WTC11 (cell line): ENCODE results near the gene LRRIQ4. TPM values are rescaled to one million over a fixed set of nuclear protein-coding genes. Genes with fewer than 3 reads are reported as not detected.

Experiments used
- ATAC-seq: fragments of 200-7000 bp; cut with Tn5 transposase; 2 replicates; pipeline ENCODE4 v1.10.0; 2021; ENCODE audit warnings: mild to moderate bottlenecking, moderate library complexity
- CTCF ChIA-PET: fragments of 300-600 bp; sonication (Branson Sonifier 250); formaldehyde crosslinking; loops from one replicate; lab custom pipeline; 2021; ENCODE audit warnings: antibody characterized with exemption; lab: Charles Lee
- POLR2A ChIA-PET: fragments of 350-600 bp; sonication (Branson Sonifier 250); formaldehyde crosslinking; loops from one replicate; lab custom pipeline; 2021; ENCODE audit warnings: antibody characterized with exemption; lab: Charles Lee
- DNase-seq: peaks from one replicate; pipeline ENCODE4 v3.0.0; 2021; ENCODE audit warnings: low spot score
- H3K27ac Mint-ChIP-seq: 2 replicates; pipeline ENCODE4 v1.8.0; 2021; ENCODE audit warnings: mixed read lengths
- H3K27me3 Mint-ChIP-seq: 2 replicates; pipeline ENCODE4 v1.8.0; 2021; ENCODE audit warnings: low read depth, mild to moderate bottlenecking, moderate library complexity, mixed read lengths
- H3K36me3 Mint-ChIP-seq: 2 replicates; pipeline ENCODE4 v1.8.0; 2021; ENCODE audit warnings: mixed read lengths
- H3K4me1 Mint-ChIP-seq: 2 replicates; pipeline ENCODE4 v1.8.0; 2022; ENCODE audit warnings: mixed read lengths
- H3K4me3 Mint-ChIP-seq: 2 replicates; pipeline ENCODE4 v1.8.0; 2021; ENCODE audit warnings: mild to moderate bottlenecking, moderate library complexity, mixed read lengths
- H3K9me3 Mint-ChIP-seq: 2 replicates; pipeline ENCODE4 v1.8.0; 2021; ENCODE audit warnings: mixed read lengths
- E2F1 ChIP-seq: sonication (generic); formaldehyde crosslinking; IDR thresholded peaks from 2 replicates; pipeline ENCODE4 v1.8.0; 2022; ENCODE audit warnings: mild to moderate bottlenecking, missing genetic modification reagents
- ESRRA ChIP-seq: sonication (generic); formaldehyde crosslinking; IDR thresholded peaks from 2 replicates; pipeline ENCODE4 v1.8.1; 2022; ENCODE audit warnings: mild to moderate bottlenecking, missing genetic modification reagents, borderline replicate concordance
- ETV6 ChIP-seq: sonication (generic); formaldehyde crosslinking; IDR thresholded peaks from 2 replicates; pipeline ENCODE4 v1.8.1; 2022; ENCODE audit warnings: mild to moderate bottlenecking, missing genetic modification reagents
- FOXP4 ChIP-seq: sonication (generic); formaldehyde crosslinking; IDR thresholded peaks from 2 replicates; pipeline ENCODE4 v1.8.0; 2022; ENCODE audit warnings: mild to moderate bottlenecking, missing genetic modification reagents
- HMGA2 ChIP-seq: fragments of 250-450 bp; sonication (Bioruptor Pico); IDR thresholded peaks from 2 replicates; pipeline ENCODE4 v1.4.0; 2021; ENCODE audit warnings: mild to moderate bottlenecking, moderate library complexity
- IRF2 ChIP-seq: sonication (generic); formaldehyde crosslinking; IDR thresholded peaks from 2 replicates; pipeline ENCODE4 v1.8.0; 2022; ENCODE audit warnings: low read depth, missing genetic modification reagents, borderline replicate concordance
- KAT7 ChIP-seq: sonication (generic); formaldehyde crosslinking; IDR thresholded peaks from 2 replicates; pipeline ENCODE4 v1.8.1; 2023; ENCODE audit warnings: missing genetic modification reagents, mild to moderate bottlenecking, borderline replicate concordance
- PRDM15 ChIP-seq: sonication (generic); formaldehyde crosslinking; IDR thresholded peaks from 2 replicates; pipeline ENCODE4 v1.8.0; 2022; ENCODE audit warnings: missing genetic modification reagents
- SMAD3 ChIP-seq: sonication (generic); formaldehyde crosslinking; IDR thresholded peaks from 2 replicates; pipeline ENCODE4 v1.8.0; 2022; ENCODE audit warnings: missing genetic modification reagents, mild to moderate bottlenecking, borderline replicate concordance
- TCF7 ChIP-seq: sonication (generic); formaldehyde crosslinking; IDR thresholded peaks from 2 replicates; pipeline ENCODE4 v1.8.0; 2022; ENCODE audit warnings: mild to moderate bottlenecking, low read depth, missing genetic modification reagents, moderate library complexity
- ZNF232 ChIP-seq: sonication (generic); formaldehyde crosslinking; IDR thresholded peaks from 2 replicates; pipeline ENCODE4 v1.8.0; 2022; ENCODE audit warnings: mild to moderate bottlenecking, missing genetic modification reagents
- ZNF263 ChIP-seq: sonication (generic); formaldehyde crosslinking; IDR thresholded peaks from 2 replicates; pipeline ENCODE4 v1.8.1; 2022; ENCODE audit warnings: low read depth, mild to moderate bottlenecking, moderate library complexity, missing genetic modification reagents
- ZNF671 ChIP-seq: fragments of 250-450 bp; sonication (Bioruptor Pico); IDR thresholded peaks from 2 replicates; pipeline ENCODE4 v1.8.0; 2021; ENCODE audit warnings: mild to moderate bottlenecking
- total RNA-seq: library from RNA; stranded (reverse); gene quantifications from 3 replicates; pipeline ENCODE4 v1.2.3, GENCODE V29; 2021
- TF ChIP-seq, protein P1 (sequence below): sonication (generic); formaldehyde crosslinking; IDR thresholded peaks from 2 replicates; pipeline ENCODE4 v1.8.1; 2022; ENCODE audit warnings: mild to moderate bottlenecking, missing genetic modification reagents, moderate library complexity, borderline replicate concordance
- TF ChIP-seq, protein P2 (sequence below): sonication (generic); formaldehyde crosslinking; IDR thresholded peaks from 2 replicates; pipeline ENCODE4 v1.8.1; 2023; ENCODE audit warnings: mild to moderate bottlenecking, missing genetic modification reagents, moderate library complexity
- TF ChIP-seq, protein P3 (sequence below): sonication (generic); formaldehyde crosslinking; IDR thresholded peaks from 2 replicates; pipeline ENCODE4 v1.8.1; 2023; ENCODE audit warnings: mild to moderate bottlenecking, missing genetic modification reagents

Gene LRRIQ4
- total RNA-seq, 1 experiment from 2014 or later, result 0.09 TPM

GRCh38 chr3:169787120-169787519, 25.6 kb upstream of the LRRIQ4 start (continued):
- TF ChIP-seq SMAD3 (CRISPR knock-in tag), result no peak
- TF ChIP-seq HMGA2 (CRISPR knock-in tag), result no peak
- TF ChIP-seq IRF2 (CRISPR knock-in tag), result no peak
- TF ChIP-seq FOXP4, result no peak
- no peak for TF ChIP-seq ESRRA (CRISPR knock-in tag)

- ChIA-PET POLR2A (no interaction called here), CTCF (no interaction called here)
- H3K36me3 Mint-ChIP-seq, result peaks cover 31% of the 10 kb centered on the region
- H3K4me1 Mint-ChIP-seq, result no peaks in the 10 kb centered on the region
- H3K4me3 Mint-ChIP-seq, result no peak overlapping the region
- DNase-seq (no peak), ATAC-seq (no peak)
- no peaks in the 10 kb centered on the region for H3K9me3 Mint-ChIP-seq
- TF ChIP-seq ETV6 (CRISPR knock-in tag), result no peak
- TF ChIP-seq ZNF263, result no peak
- TF ChIP-seq KAT7 (CRISPR knock-in tag), result no peak
- TF ChIP-seq, protein P1, sequence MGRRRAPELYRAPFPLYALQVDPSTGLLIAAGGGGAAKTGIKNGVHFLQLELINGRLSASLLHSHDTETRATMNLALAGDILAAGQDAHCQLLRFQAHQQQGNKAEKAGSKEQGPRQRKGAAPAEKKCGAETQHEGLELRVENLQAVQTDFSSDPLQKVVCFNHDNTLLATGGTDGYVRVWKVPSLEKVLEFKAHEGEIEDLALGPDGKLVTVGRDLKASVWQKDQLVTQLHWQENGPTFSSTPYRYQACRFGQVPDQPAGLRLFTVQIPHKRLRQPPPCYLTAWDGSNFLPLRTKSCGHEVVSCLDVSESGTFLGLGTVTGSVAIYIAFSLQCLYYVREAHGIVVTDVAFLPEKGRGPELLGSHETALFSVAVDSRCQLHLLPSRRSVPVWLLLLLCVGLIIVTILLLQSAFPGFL (CRISPR knock-in tag), result no peak
- TF ChIP-seq, protein P2, sequence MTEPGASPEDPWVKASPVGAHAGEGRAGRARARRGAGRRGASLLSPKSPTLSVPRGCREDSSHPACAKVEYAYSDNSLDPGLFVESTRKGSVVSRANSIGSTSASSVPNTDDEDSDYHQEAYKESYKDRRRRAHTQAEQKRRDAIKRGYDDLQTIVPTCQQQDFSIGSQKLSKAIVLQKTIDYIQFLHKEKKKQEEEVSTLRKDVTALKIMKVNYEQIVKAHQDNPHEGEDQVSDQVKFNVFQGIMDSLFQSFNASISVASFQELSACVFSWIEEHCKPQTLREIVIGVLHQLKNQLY, result no peak
- no peak for TF ChIP-seq ZNF232
- no peak for TF ChIP-seq ZNF671
- TF ChIP-seq E2F1 (CRISPR knock-in tag), result no peak
- TF ChIP-seq, protein P3, sequence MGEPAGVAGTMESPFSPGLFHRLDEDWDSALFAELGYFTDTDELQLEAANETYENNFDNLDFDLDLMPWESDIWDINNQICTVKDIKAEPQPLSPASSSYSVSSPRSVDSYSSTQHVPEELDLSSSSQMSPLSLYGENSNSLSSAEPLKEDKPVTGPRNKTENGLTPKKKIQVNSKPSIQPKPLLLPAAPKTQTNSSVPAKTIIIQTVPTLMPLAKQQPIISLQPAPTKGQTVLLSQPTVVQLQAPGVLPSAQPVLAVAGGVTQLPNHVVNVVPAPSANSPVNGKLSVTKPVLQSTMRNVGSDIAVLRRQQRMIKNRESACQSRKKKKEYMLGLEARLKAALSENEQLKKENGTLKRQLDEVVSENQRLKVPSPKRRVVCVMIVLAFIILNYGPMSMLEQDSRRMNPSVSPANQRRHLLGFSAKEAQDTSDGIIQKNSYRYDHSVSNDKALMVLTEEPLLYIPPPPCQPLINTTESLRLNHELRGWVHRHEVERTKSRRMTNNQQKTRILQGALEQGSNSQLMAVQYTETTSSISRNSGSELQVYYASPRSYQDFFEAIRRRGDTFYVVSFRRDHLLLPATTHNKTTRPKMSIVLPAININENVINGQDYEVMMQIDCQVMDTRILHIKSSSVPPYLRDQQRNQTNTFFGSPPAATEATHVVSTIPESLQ (CRISPR knock-in tag), result no peak
- no peak for TF ChIP-seq TCF7 (CRISPR knock-in tag)
- no peak for TF ChIP-seq HMGA2 (CRISPR knock-in tag)
- TF ChIP-seq PRDM15 (CRISPR knock-in tag), result no peak
- TF ChIP-seq, all 79 proteins: peak for 0
- Mint-ChIP-seq H3K27ac (no peak overlapping the region), H3K27me3 (no peaks in the 10 kb centered on the region)
These were observed 24.9 kb upstream of the LRRIQ4 start for GRCh38 chr3:169787791-169788190.
